Astrocyte (in vitro differentiated cells and primary cell): ENCODE measurements around the gene NACC1. TPM values are rescaled to one million over a fixed set of nuclear protein-coding genes. Genes with fewer than 3 reads are reported as not detected.

ENCODE experiments used
- DNase-seq: peaks from one replicate; pipeline ENCODE4 v3.0.0-alpha.2; 2010; ENCODE audit warnings: low read depth
- FAIRE-seq: peaks from 2 replicates; lab custom pipeline; 2011; peaks lifted over from hg19 to GRCh38; lab: Jason Lieb, UNC
- H2AFZ ChIP-seq: 2 replicates; pipeline ENCODE4 v1.6.0; 2012; ENCODE audit warnings: low read depth, low read length, inconsistent platforms
- H3K27ac ChIP-seq: 2 replicates; pipeline ENCODE4 v1.5.1; 2011; ENCODE audit warnings: low read depth, low read length, inconsistent platforms
- H3K27me3 ChIP-seq: 2 replicates; pipeline ENCODE4 v1.6.0; 2011; ENCODE audit warnings: low read length, inconsistent platforms; ENCODE audit not compliant: insufficient read depth
- H3K36me3 ChIP-seq: 2 replicates; pipeline ENCODE4 v1.5.1; 2011; ENCODE audit warnings: low read length, inconsistent platforms; ENCODE audit not compliant: insufficient read depth
- H3K4me1 ChIP-seq: 2 replicates; pipeline ENCODE4 v1.5.1; 2011; ENCODE audit warnings: low read length, inconsistent platforms; ENCODE audit not compliant: insufficient read depth
- H3K4me2 ChIP-seq: 2 replicates; pipeline ENCODE4 v1.6.0; 2012; ENCODE audit warnings: low read length, inconsistent platforms
- H3K4me3 ChIP-seq: 2 replicates; pipeline ENCODE4 v1.5.1; 2011; ENCODE audit warnings: low read depth, mild to moderate bottlenecking, low read length, inconsistent platforms; ENCODE audit not compliant: insufficient read depth
- H3K79me2 ChIP-seq: 2 replicates; pipeline ENCODE4 v1.6.0; 2012; ENCODE audit warnings: mild to moderate bottlenecking, low read length, inconsistent platforms; ENCODE audit not compliant: insufficient read depth
- H3K9ac ChIP-seq: 2 replicates; pipeline ENCODE4 v1.6.0; 2012; ENCODE audit warnings: mild to moderate bottlenecking, low read length, inconsistent platforms
- H3K9me3 ChIP-seq: 2 replicates; pipeline ENCODE4 v1.5.1; 2012; ENCODE audit warnings: low read depth, mild to moderate bottlenecking, low read length, inconsistent platforms; ENCODE audit not compliant: insufficient read depth
- H4K20me1 ChIP-seq: 2 replicates; pipeline ENCODE4 v1.6.0; 2012; ENCODE audit warnings: low read length, inconsistent platforms; ENCODE audit not compliant: insufficient read depth
- H3K27ac Mint-ChIP-seq: one replicate; pipeline ENCODE4 v1.8.0; 2021; ENCODE audit warnings: mild to moderate bottlenecking, mixed read lengths; ENCODE audit not compliant: unreplicated experiment
- H3K27me3 Mint-ChIP-seq: one replicate; pipeline ENCODE4 v1.8.0; 2021; ENCODE audit warnings: low read depth, mixed read lengths; ENCODE audit not compliant: unreplicated experiment
- H3K36me3 Mint-ChIP-seq: one replicate; pipeline ENCODE4 v1.8.0; 2021; ENCODE audit warnings: low read depth, mixed read lengths; ENCODE audit not compliant: unreplicated experiment
- H3K4me1 Mint-ChIP-seq: one replicate; pipeline ENCODE4 v1.8.0; 2021; ENCODE audit warnings: low read depth, mixed read lengths; ENCODE audit not compliant: unreplicated experiment
- H3K4me3 Mint-ChIP-seq: one replicate; pipeline ENCODE4 v1.8.0; 2021; ENCODE audit warnings: mild to moderate bottlenecking, moderate library complexity, mixed read lengths; ENCODE audit not compliant: unreplicated experiment
- H3K9me3 Mint-ChIP-seq: one replicate; pipeline ENCODE4 v1.8.0; 2021; ENCODE audit warnings: mild to moderate bottlenecking, mixed read lengths; ENCODE audit not compliant: unreplicated experiment
- EZH2 ChIP-seq: IDR thresholded peaks from 2 replicates; pipeline ENCODE4 v1.6.1; 2012; ENCODE audit warnings: mild to moderate bottlenecking, low read length, inconsistent platforms; ENCODE audit not compliant: insufficient read depth
- total RNA-seq: library from RNA; stranded (reverse); gene quantifications from 2 replicates; pipeline ENCODE4 v1.2.1, GENCODE V29; 2021
- TF ChIP-seq, protein P1 (sequence below): IDR thresholded peaks from 2 replicates; pipeline ENCODE4 v1.5.1; 2011; ENCODE audit warnings: low read depth, mild to moderate bottlenecking, inconsistent platforms, low read length, moderate library complexity; ENCODE audit not compliant: insufficient read depth

NACC1 gene
- total RNA-seq, 1 donor from 2014 or later = 104 TPM

DNA sequence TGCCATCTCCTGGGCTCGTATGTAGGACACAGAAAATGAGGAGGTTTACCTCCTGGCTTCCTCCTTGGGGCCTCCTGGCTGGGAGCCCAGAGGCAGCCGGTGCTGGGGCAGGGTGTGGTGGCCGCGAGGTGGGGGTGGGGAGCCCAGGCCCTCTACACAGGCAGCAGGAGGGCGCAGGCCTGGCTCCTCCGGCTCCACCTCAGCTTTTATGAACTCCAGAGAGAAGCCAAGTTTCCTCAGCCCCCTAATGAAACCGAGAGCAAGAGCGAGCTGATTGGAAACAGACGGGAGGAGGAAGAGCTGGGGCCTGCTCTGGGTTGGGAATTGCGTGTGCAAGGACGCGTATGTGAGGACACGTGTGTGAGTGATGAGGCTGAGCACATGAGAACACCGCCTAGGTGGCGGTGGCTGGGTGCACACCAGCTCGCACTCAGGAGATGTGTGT, 38.5 kb upstream of the NACC1 start:
- Histone ChIP-seq H3K4me2 (peak overlapping the region; percentile 44), H4K20me1 (peaks cover 31% of the 10 kb centered on the region), H3K79me2 (no peaks in the 10 kb centered on the region), H3K9ac (peak overlapping the region; percentile 41), H3K4me3 (no peak overlapping the region), H3K36me3 (no peaks in the 10 kb centered on the region), H3K9me3 (no peaks in the 10 kb centered on the region), H3K4me1 (peaks cover 30% of the 10 kb centered on the region), H2AFZ (no peak overlapping the region), H3K27me3 (no peaks in the 10 kb centered on the region), H3K27ac (no peak overlapping the region)
- FAIRE-seq (no peak), DNase-seq (no peak)
- Mint-ChIP-seq H3K27me3 (peaks cover 56% of the 10 kb centered on the region), H3K4me1 (peaks cover 9% of the 10 kb centered on the region), H3K27ac (no peak overlapping the region), H3K36me3 (peaks cover 13% of the 10 kb centered on the region), H3K9me3 (no peaks in the 10 kb centered on the region), H3K4me3 (no peak overlapping the region)
- TF ChIP-seq, protein P1, sequence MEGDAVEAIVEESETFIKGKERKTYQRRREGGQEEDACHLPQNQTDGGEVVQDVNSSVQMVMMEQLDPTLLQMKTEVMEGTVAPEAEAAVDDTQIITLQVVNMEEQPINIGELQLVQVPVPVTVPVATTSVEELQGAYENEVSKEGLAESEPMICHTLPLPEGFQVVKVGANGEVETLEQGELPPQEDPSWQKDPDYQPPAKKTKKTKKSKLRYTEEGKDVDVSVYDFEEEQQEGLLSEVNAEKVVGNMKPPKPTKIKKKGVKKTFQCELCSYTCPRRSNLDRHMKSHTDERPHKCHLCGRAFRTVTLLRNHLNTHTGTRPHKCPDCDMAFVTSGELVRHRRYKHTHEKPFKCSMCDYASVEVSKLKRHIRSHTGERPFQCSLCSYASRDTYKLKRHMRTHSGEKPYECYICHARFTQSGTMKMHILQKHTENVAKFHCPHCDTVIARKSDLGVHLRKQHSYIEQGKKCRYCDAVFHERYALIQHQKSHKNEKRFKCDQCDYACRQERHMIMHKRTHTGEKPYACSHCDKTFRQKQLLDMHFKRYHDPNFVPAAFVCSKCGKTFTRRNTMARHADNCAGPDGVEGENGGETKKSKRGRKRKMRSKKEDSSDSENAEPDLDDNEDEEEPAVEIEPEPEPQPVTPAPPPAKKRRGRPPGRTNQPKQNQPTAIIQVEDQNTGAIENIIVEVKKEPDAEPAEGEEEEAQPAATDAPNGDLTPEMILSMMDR = no peak
- no peak for TF ChIP-seq EZH2

GRCh38 chr19:13082192-13083007, 35.7 kb upstream of the NACC1 start:
- Mint-ChIP-seq H3K27me3 (peaks cover 59% of the 10 kb centered on the region), H3K36me3 (peaks cover 11% of the 10 kb centered on the region), H3K4me3 (no peak overlapping the region), H3K4me1 (peaks cover 15% of the 10 kb centered on the region), H3K9me3 (no peaks in the 10 kb centered on the region), H3K27ac (no peak overlapping the region)
- Histone ChIP-seq H4K20me1 (peaks cover 45% of the 10 kb centered on the region), H3K9ac (no peak overlapping the region), H3K27me3 (no peaks in the 10 kb centered on the region), H3K9me3 (no peaks in the 10 kb centered on the region), H3K79me2 (peaks cover 14% of the 10 kb centered on the region), H3K27ac (no peak overlapping the region), H3K4me2 (peak overlapping the region; percentile 32), H3K4me3 (no peak overlapping the region), H3K36me3 (peaks cover under 1% of the 10 kb centered on the region), H2AFZ (no peak overlapping the region), H3K4me1 (peaks cover 30% of the 10 kb centered on the region)
- peak; percentile 40 for DNase-seq
- no peak for FAIRE-seq
- TF ChIP-seq EZH2 = no peak
- TF ChIP-seq, protein P1 = peak; percentile 43

GRCh38 chr19:13083008-13083404, 35.1 kb upstream of the NACC1 start:
- H3K9ac ChIP-seq = no peak overlapping the region
- Mint-ChIP-seq H3K27me3 (peaks cover 55% of the 10 kb centered on the region), H3K4me1 (peaks cover 15% of the 10 kb centered on the region), H3K27ac (no peak overlapping the region), H3K9me3 (no peaks in the 10 kb centered on the region), H3K4me3 (no peak overlapping the region), H3K36me3 (peaks cover 9% of the 10 kb centered on the region)
- H3K4me2 ChIP-seq = peak overlapping the region; percentile 32
- no peak overlapping the region for H3K27ac ChIP-seq
- no peaks in the 10 kb centered on the region for H3K9me3 ChIP-seq
- FAIRE-seq (no peak), DNase-seq (no peak)
- TF ChIP-seq, protein P1 = no peak
- TF ChIP-seq EZH2 = no peak
- H3K27me3 ChIP-seq = no peaks in the 10 kb centered on the region
- H3K4me1 ChIP-seq = peaks cover 30% of the 10 kb centered on the region
- no peak overlapping the region for H3K4me3 ChIP-seq
- H2AFZ ChIP-seq = no peak overlapping the region
- H3K36me3 ChIP-seq = peaks cover 2% of the 10 kb centered on the region
- H4K20me1 ChIP-seq = peaks cover 44% of the 10 kb centered on the region
- peaks cover 14% of the 10 kb centered on the region for H3K79me2 ChIP-seq
